Endothelial cell of umbilical vein (primary cell): ENCODE measurements around the gene ARHGAP22. TPM values are rescaled to one million over a fixed set of nuclear protein-coding genes. Genes with fewer than 3 reads are reported as not detected.

Experiments used
- BruUV-seq: library from RNA; stranded (reverse); fragments of 400-500 nt; replicated peaks from 2 replicates; lab custom pipeline; 2021; lab: Mats Ljungman, UMichigan
- CTCF ChIA-PET: fragments of 300-600, 350-600 bp; sonication (Branson Sonifier 250); formaldehyde crosslinking; loops from one replicate; lab custom pipeline; 2021; ENCODE audit warnings: antibody characterized with exemption, inconsistent platforms; lab: Charles Lee
- POLR2A ChIA-PET: fragments of 300-600, 350-600 bp; sonication (Branson Sonifier 250); formaldehyde crosslinking; loops from one replicate; lab custom pipeline; 2021; ENCODE audit warnings: antibody characterized with exemption, inconsistent platforms; lab: Charles Lee
- DNase-seq: peaks from one replicate; pipeline ENCODE4 v3.0.0-alpha.2; 2011; ENCODE audit warnings: low read depth, low spot score
- FAIRE-seq: peaks from 2 replicates; lab custom pipeline; 2011; peaks lifted over from hg19 to GRCh38; lab: Jason Lieb, UNC
- H2AFZ ChIP-seq: 2 replicates; pipeline ENCODE4 v1.6.0; 2012; ENCODE audit warnings: low read depth, low read length, control low read depth, inconsistent platforms
- H3K27ac ChIP-seq: 2 replicates; pipeline ENCODE4 v1.5.1; 2011; ENCODE audit warnings: low read depth, mild to moderate bottlenecking, control low read depth, low read length, moderate library complexity; ENCODE audit not compliant: insufficient read depth
- H3K27me3 ChIP-seq, 2 experiments: 2 replicates each; pipeline versions ENCODE4 v1.6.0 to v1.6.1; 2011; ENCODE audit warnings: low read length in 2 of 2, mixed read lengths in 1 of 2; ENCODE audit not compliant: control insufficient read depth in 2 of 2, insufficient read depth in 2 of 2
- H3K36me3 ChIP-seq, 2 experiments: 2 replicates in 1 of 2; 3 replicates in 1 of 2; pipeline ENCODE4 v1.5.1; 2011; ENCODE audit warnings: low read length in 2 of 2, mild to moderate bottlenecking in 1 of 2, moderate library complexity in 1 of 2; ENCODE audit not compliant: control insufficient read depth in 2 of 2, insufficient read depth in 2 of 2; ENCODE audit errors: extremely low read depth in 1 of 2
- H3K4me1 ChIP-seq: 3 replicates; pipeline ENCODE4 v1.5.1; 2011; ENCODE audit warnings: mild to moderate bottlenecking, low read length; ENCODE audit not compliant: control insufficient read depth, insufficient read depth; ENCODE audit errors: extremely low read depth
- H3K4me2 ChIP-seq: 2 replicates; pipeline ENCODE4 v1.6.1; 2011; ENCODE audit warnings: low read length, control low read depth, mixed read lengths; ENCODE audit not compliant: insufficient read depth
- H3K4me3 ChIP-seq, 3 experiments: fragments of 200-600 bp in 1 of 3; sonication (generic), shearing (Covaris generic) in 1 of 3; replicated peaks in 1 of 3; 2 replicates each; pipeline ENCODE4 v1.5.1; 2011 to 2016; ENCODE audit warnings: control low read depth in 3 of 3, low read length in 3 of 3, mild to moderate bottlenecking in 2 of 3, inconsistent platforms in 1 of 3, low read depth in 1 of 3, moderate library complexity in 1 of 3; ENCODE audit not compliant: insufficient read depth in 1 of 3
- H3K79me2 ChIP-seq: 2 replicates; pipeline ENCODE4 v1.6.0; 2012; ENCODE audit warnings: low read length, inconsistent platforms; ENCODE audit not compliant: control insufficient read depth, insufficient read depth
- H3K9ac ChIP-seq: replicated peaks from 2 replicates; pipeline ENCODE3; 2011; ENCODE audit warnings: low read length, control low read depth; ENCODE audit not compliant: insufficient read depth; ENCODE audit errors: extremely low read depth
- H3K9me1 ChIP-seq: replicated peaks from 3 replicates; pipeline ENCODE4 v1.6.0; 2011; ENCODE audit warnings: mild to moderate bottlenecking, low read length; ENCODE audit not compliant: control insufficient read depth, insufficient read depth; ENCODE audit errors: extremely low read depth
- H3K9me3 ChIP-seq: replicated peaks from 2 replicates; pipeline ENCODE4 v1.5.1; 2012; ENCODE audit warnings: low read length, inconsistent platforms; ENCODE audit not compliant: control insufficient read depth, insufficient read depth
- H4K20me1 ChIP-seq: replicated peaks from 2 replicates; pipeline ENCODE3; 2011; ENCODE audit warnings: mild to moderate bottlenecking, low read length; ENCODE audit not compliant: control insufficient read depth, insufficient read depth; ENCODE audit errors: extremely low read depth
- CTCF ChIP-seq, 2 donors: IDR thresholded peaks; 1 replicate in 1 of 2; 2 replicates in 1 of 2; pipeline ENCODE4 v1.5.1; 2011; ENCODE audit warnings: low read length in 2 of 2, mild to moderate bottlenecking in 2 of 2, moderate library complexity in 2 of 2, control low read depth in 1 of 2, inconsistent platforms in 1 of 2, low read depth in 1 of 2; ENCODE audit not compliant: insufficient read depth in 1 of 2; ENCODE audit errors: extremely low read depth in 1 of 2
- EZH2 ChIP-seq: IDR thresholded peaks from 2 replicates; pipeline ENCODE4 v1.6.1; 2012; ENCODE audit warnings: borderline replicate concordance, low read depth, mild to moderate bottlenecking, moderate library complexity, low read length, inconsistent platforms; ENCODE audit not compliant: severe bottlenecking
- FOS ChIP-seq: IDR thresholded peaks from 2 replicates; pipeline ENCODE4 v1.6.1; 2011; ENCODE audit warnings: mild to moderate bottlenecking, low read length, moderate library complexity, borderline replicate concordance; ENCODE audit not compliant: insufficient read depth
- GATA2 ChIP-seq: IDR thresholded peaks from 2 replicates; pipeline ENCODE4 v1.7.0; 2011; ENCODE audit warnings: low read depth, mild to moderate bottlenecking, moderate library complexity, mixed read lengths, low read length; ENCODE audit not compliant: insufficient read length, insufficient read depth
- JUN ChIP-seq: IDR thresholded peaks from 2 replicates; pipeline ENCODE4 v1.6.1; 2011; ENCODE audit warnings: borderline replicate concordance, low read depth; ENCODE audit not compliant: insufficient read length, insufficient read depth
- MAX ChIP-seq: IDR thresholded peaks from 2 replicates; pipeline ENCODE4 v1.6.1; 2011; ENCODE audit not compliant: insufficient read depth, insufficient read length
- MYC ChIP-seq: IDR thresholded peaks from one replicate; pipeline ENCODE4 v1.6.1; 2011; ENCODE audit warnings: mild to moderate bottlenecking, low read depth, low read length
- POLR2A ChIP-seq: IDR thresholded peaks from 2 replicates; pipeline ENCODE4 v1.6.1; 2012; ENCODE audit warnings: low read depth, mild to moderate bottlenecking, control low read depth, low read length
- POLR2AphosphoS5 ChIP-seq: IDR thresholded peaks from 2 replicates; pipeline ENCODE4 v1.6.1; 2012; ENCODE audit warnings: low read depth, mild to moderate bottlenecking, control low read depth, low read length, moderate library complexity; ENCODE audit not compliant: insufficient read depth
- dilution Hi-C: fragments of 300-500 bp; cut with MboI; formaldehyde crosslinking; loops from one replicate; pipeline ENCODE4 v1.15.0; 2019; ENCODE audit warnings: low sequenced_read_pairs; ENCODE audit not compliant: extremely low pct_ligation_motif_present
- intact Hi-C: fragments of 100-400 bp; cut with micrococcal nuclease; formaldehyde crosslinking; loops from one replicate; pipeline ENCODE4 v1.10.0; 2022
- polyA plus RNA-seq, 4 experiments: library from polyadenylated mRNA; depleted of rRNA in 3 of 4; stranded (reverse) in 3 of 4; unstranded in 1 of 4; fragments of >200 nt; gene quantifications; 2 replicates each; pipeline versions ENCODE4 v1.2.1 to v1.2.3, GENCODE V29; 2011 to 2012; ENCODE audit warnings: missing spikeins in 1 of 4
- total RNA-seq: library from RNA; stranded (reverse); gene quantifications from 2 replicates; pipeline ENCODE4 v1.2.3, GENCODE V29; 2021

ARHGAP22 gene
- total and polyA plus RNA-seq, 2 donors (not counting 3 experiments of a cell fraction or from before 2014, with no cell fraction given), result 8.6 to 50.3 TPM

GRCh38 chr10:48611133-48611532 is 6.3 kb upstream of the ARHGAP22 start:
- intact Hi-C loops (no loop called here), dilution Hi-C loops (no loop called here)
- H4K20me1 ChIP-seq, result no peaks in the 10 kb centered on the region
- H3K4me3 ChIP-seq, result no peak overlapping the region
- TF ChIP-seq JUN (no peak), EZH2 (no peak), MYC (no peak), CTCF (IDR thresholded peaks at IDR 0.05; ENCODE audit: extremely low read depth in 1 of 2, insufficient read depth in 1 of 2, low read depth in 1 of 2, low read length in 2 of 2) (no peak)
- FAIRE-seq, result no peak
- no peak overlapping the region for H3K4me2 ChIP-seq
- H3K9ac ChIP-seq, result no peak overlapping the region
- no peak overlapping the region for H3K27ac ChIP-seq
- H3K36me3 ChIP-seq, result no peaks in the 10 kb centered on the region
- H3K9me1 ChIP-seq, result no peaks in the 10 kb centered on the region
- no peaks in the 10 kb centered on the region for H3K9me3 ChIP-seq
- POLR2A ChIA-PET, result no interaction called here
- H3K79me2 ChIP-seq, result no peaks in the 10 kb centered on the region
- no peaks in the 10 kb centered on the region for H3K27me3 ChIP-seq
- no peak overlapping the region for H2AFZ ChIP-seq
- no peak for DNase-seq
- peaks cover 36% of the 10 kb centered on the region for H3K4me1 ChIP-seq
- CTCF ChIA-PET, result interaction anchor here (1.0 to 1.8 kb wide), 2 partner anchors 45 to 47 kb away, joined by 3 to 15 read pairs; no protein-coding TSS in a partner anchor
- BruUV-seq, result no TSS peak

- intact Hi-C loops (no loop called here), dilution Hi-C loops (no loop called here)
- Histone ChIP-seq H2AFZ (no peak overlapping the region), H3K27ac (no peak overlapping the region), H3K79me2 (peaks cover 2% of the 10 kb centered on the region), H3K9me1 (no peaks in the 10 kb centered on the region), H4K20me1 (no peaks in the 10 kb centered on the region), H3K4me3 (no peak overlapping the region), H3K4me1 (peaks cover 41% of the 10 kb centered on the region), H3K9ac (no peak overlapping the region), H3K27me3 (no peaks in the 10 kb centered on the region), H3K36me3 (no peaks in the 10 kb centered on the region), H3K4me2 (no peak overlapping the region), H3K9me3 (no peaks in the 10 kb centered on the region)
- TF ChIP-seq POLR2AphosphoS5 (no peak), CTCF (IDR thresholded peaks at IDR 0.05; ENCODE audit: extremely low read depth in 1 of 2, insufficient read depth in 1 of 2, low read depth in 1 of 2, low read length in 2 of 2) (no peak), GATA2 (no peak), FOS (no peak), JUN (no peak), MAX (no peak), POLR2A (no peak), MYC (no peak), EZH2 (no peak)
- ChIA-PET POLR2A (no interaction called here), CTCF (interaction anchor here (1.0 to 1.8 kb wide), 2 partner anchors 46 to 48 kb away, joined by 3 to 15 read pairs; no protein-coding TSS in a partner anchor)
- FAIRE-seq (no peak), DNase-seq (no peak)
- BruUV-seq, result no TSS peak
Observed at GRCh38 chr10:48610585-48611093, 5.8 kb upstream of the ARHGAP22 start.
